HepG2 (cell line): ENCODE measurements around the gene RPS5. TPM values are rescaled to one million over a fixed set of nuclear protein-coding genes. Genes with fewer than 3 reads are reported as not detected.

ENCODE experiments used
- CHD2 ChIP-seq: IDR thresholded peaks from 2 replicates; pipeline ENCODE4 v1.6.1; 2011; ENCODE audit warnings: low read depth, low read length, improper control_type of control experiment
- E2F1 ChIP-seq: sonication (generic); formaldehyde crosslinking; IDR thresholded peaks from 2 replicates; pipeline ENCODE4 v1.5.0; 2020; ENCODE audit warnings: missing genetic modification reagents
- GLI4 ChIP-seq: sonication (generic); formaldehyde crosslinking; IDR thresholded peaks from 2 replicates; pipeline ENCODE4 v1.5.1; 2020; ENCODE audit warnings: missing genetic modification reagents, mild to moderate bottlenecking, moderate library complexity, borderline replicate concordance
- MYC ChIP-seq: sonication (generic); formaldehyde crosslinking; IDR thresholded peaks from 2 replicates; pipeline ENCODE4 v1.9.0; 2021; ENCODE audit warnings: missing genetic modification reagents, borderline replicate concordance
- NFATC3 ChIP-seq: sonication (generic); formaldehyde crosslinking; IDR thresholded peaks from 2 replicates; pipeline ENCODE4 v1.5.1; 2020; ENCODE audit warnings: mild to moderate bottlenecking, missing genetic modification reagents
- NFE2L2 ChIP-seq: fragments of 150-350 bp; IDR thresholded peaks from 2 replicates; pipeline ENCODE4 v1.6.1; 2014; ENCODE audit warnings: low read length
- NR2C2 ChIP-seq: sonication (generic); formaldehyde crosslinking; IDR thresholded peaks from 2 replicates; pipeline ENCODE4 v1.4.0; 2020; ENCODE audit warnings: missing genetic modification reagents, mild to moderate bottlenecking, moderate library complexity, borderline replicate concordance
- PAXIP1 ChIP-seq: sonication (generic); formaldehyde crosslinking; conservative IDR thresholded peaks from 2 replicates; pipeline ENCODE4 v1.4.0; 2020; ENCODE audit warnings: mild to moderate bottlenecking, missing genetic modification reagents, moderate library complexity
- SUZ12 ChIP-seq: fragments of 150-350 bp; IDR thresholded peaks from 2 replicates; pipeline ENCODE4 v1.6.1; 2014; ENCODE audit warnings: low read depth, low read length
- ZBED4 ChIP-seq: sonication (generic); formaldehyde crosslinking; IDR thresholded peaks from 2 replicates; pipeline ENCODE4 v1.4.0; 2020; ENCODE audit warnings: missing genetic modification reagents, borderline replicate concordance
- ZHX2 ChIP-seq, 2 experiments: sonication (generic) in 1 of 2; formaldehyde crosslinking in 1 of 2; IDR thresholded peaks; 2 replicates each; pipeline versions ENCODE4 v1.6.1 to v1.9.0; 2014 to 2022; ENCODE audit warnings: antibody characterized with exemption in 1 of 2, borderline replicate concordance in 1 of 2, inconsistent platforms in 1 of 2, low read depth in 1 of 2, missing genetic modification reagents in 1 of 2
- ZNF256 ChIP-seq: sonication (generic); formaldehyde crosslinking; conservative IDR thresholded peaks from 2 replicates; pipeline ENCODE4 v1.4.0; 2020; ENCODE audit warnings: missing genetic modification reagents
- ZNF30 ChIP-seq: sonication (generic); formaldehyde crosslinking; IDR thresholded peaks from 2 replicates; pipeline ENCODE4 v1.5.0; 2020; ENCODE audit warnings: mild to moderate bottlenecking, missing genetic modification reagents
- ZNF660 ChIP-seq: sonication (generic); formaldehyde crosslinking; IDR thresholded peaks from 2 replicates; pipeline ENCODE4 v1.5.1; 2020; ENCODE audit warnings: mild to moderate bottlenecking, low read depth, missing genetic modification reagents, borderline replicate concordance
- polyA plus RNA-seq, 8 experiments: library from polyadenylated mRNA; depleted of rRNA in 3 of 8; stranded (reverse) in 7 of 8; unstranded in 1 of 8; fragments of >200 nt; fragmentation: Illumina TruSeq in 4 of 8; extraction: Trizol in 4 of 8; gene quantifications; 2 replicates each; pipeline versions ENCODE4 v1.2.1 to v1.2.3, GENCODE V29; 2011 to 2016; ENCODE audit warnings: low read depth in 4 of 8, missing spikeins in 1 of 8, mixed read lengths in 1 of 8; ENCODE audit not compliant: insufficient read depth in 1 of 8
- total RNA-seq, 5 experiments: library from RNA; depleted of rRNA; stranded (reverse); fragments of >200 nt; fragmentation: Illumina TruSeq; extraction: Trizol; gene quantifications; 2 replicates each; pipeline ENCODE4 v1.2.3, GENCODE V29; 2016; ENCODE audit warnings: low read depth in 1 of 5

Gene RPS5
- total and polyA plus RNA-seq, 2 of the 13 experiments (the other 11 are each of a cell fraction or from before 2014, with no cell fraction given), result 1,544 to 4,408 TPM

GRCh38 chr19:58407658-58408151, 20.6 kb downstream of the RPS5 start (continued):
- no peak for TF ChIP-seq ZHX2 (IDR thresholded peaks at IDR 0.05; ENCODE audit: low read depth)
- TF ChIP-seq ZHX2 (CRISPR knock-in tag; IDR thresholded peaks at IDR 0.05; ENCODE audit: borderline replicate concordance), result no peak
- TF ChIP-seq E2F1 (CRISPR knock-in tag), result no peak
- no peak for TF ChIP-seq NR2C2 (CRISPR knock-in tag)
- no peak for TF ChIP-seq ZNF660 (CRISPR knock-in tag)
- 0 out of 2 replicates have a peak, but pooled peaks have one; percentile 39 for TF ChIP-seq ZBED4 (CRISPR knock-in tag)
- 0 out of 2 replicates have a peak, but pooled peaks have one; percentile 0 for TF ChIP-seq PAXIP1 (CRISPR knock-in tag)
- 0 out of 2 replicates have a peak, but pooled peaks have one; percentile 45 for TF ChIP-seq MYC (CRISPR knock-in tag)
- no peak for TF ChIP-seq NFATC3 (CRISPR knock-in tag)
- no peak for TF ChIP-seq ZNF256 (CRISPR knock-in tag)
- no peak for TF ChIP-seq GLI4 (CRISPR knock-in tag)
- TF ChIP-seq SUZ12, result no peak
- TF ChIP-seq NFE2L2, result no peak
- no peak for TF ChIP-seq ZNF30
- no peak for TF ChIP-seq CHD2
